NCI-H2171 (cell line): ENCODE results near the gene GRK2.
"Not testable (repeated sequence)": the region's sequence is repeated elsewhere in the genome, so short reads cannot be mapped to it uniquely, and the experiment has no call there.

Experiments used
- DNase-seq: peaks from one replicate; lab custom pipeline; 2025; lab: John Stamatoyannopoulos, UW

GRK2 gene

DNA sequence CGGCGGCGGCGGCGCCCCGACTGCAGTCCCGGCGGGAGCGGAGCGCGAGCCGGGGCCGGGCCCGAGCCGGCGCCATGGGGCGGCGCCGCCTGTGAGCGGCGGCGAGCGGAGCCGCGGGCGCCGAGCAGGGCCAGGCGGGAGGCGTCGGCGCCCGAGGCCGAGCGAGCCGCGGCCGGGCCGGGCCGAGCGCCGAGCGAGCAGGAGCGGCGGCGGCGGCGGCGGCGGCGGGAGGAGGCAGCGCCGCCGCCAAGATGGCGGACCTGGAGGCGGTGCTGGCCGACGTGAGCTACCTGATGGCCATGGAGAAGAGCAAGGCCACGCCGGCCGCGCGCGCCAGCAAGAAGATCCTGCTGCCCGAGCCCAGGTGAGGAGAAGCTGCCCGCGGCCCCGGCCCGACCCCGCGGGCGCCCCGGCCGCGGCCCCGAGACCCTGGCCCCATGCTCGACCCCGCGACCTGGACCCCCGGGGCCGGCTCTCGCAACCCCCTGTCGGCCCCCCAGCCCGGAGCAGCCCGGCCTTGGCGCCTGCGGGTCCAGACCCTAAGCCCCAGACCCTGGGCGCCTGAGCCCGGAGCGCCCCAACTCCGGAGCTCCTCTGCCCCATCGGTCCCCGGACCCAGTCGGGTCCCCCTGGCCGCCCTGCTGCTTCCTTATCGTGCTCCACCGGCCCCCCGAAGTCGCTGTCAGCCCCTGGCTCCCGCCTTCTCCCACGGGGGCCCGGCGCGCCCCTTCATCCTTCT lies at the start of gene GRK2:
Gene GRK2, plus strand, starts transcription at position 25 of the 739 bp plus-strand sequence. Its CDS starts 227 bp downstream, at position 252.
- DNase-seq: peak; percentile 41

GRCh38 chr11:67227726-67228125 lies 38.5 kb upstream of the GRK2 start:
- DNase-seq: no peak

- DNase-seq: no peak
These were observed 35.9 kb upstream of the GRK2 start for GRCh38 chr11:67230406-67230805.

DNA sequence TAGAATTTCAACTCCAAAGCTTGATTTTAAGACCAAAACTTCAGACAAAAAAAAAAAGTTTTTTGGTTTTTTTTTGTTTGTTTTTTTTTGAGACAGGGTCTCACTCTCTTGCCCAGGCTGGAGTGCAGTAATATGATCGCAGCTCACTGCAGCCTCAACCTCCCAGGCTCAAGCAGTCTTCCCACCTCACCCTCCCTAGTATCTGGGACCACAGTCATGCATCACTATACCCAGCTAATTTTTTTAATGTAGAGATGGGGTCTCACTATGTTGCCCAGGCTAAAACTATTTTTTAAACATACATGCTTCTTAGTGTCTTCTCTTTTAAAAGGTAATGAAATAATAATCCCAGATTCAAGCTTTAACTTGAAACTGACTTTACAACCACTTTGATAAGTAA lies 35.4 kb upstream of the GRK2 start:
- DNase-seq: no peak

- DNase-seq: no peak
These were observed 32.6 kb upstream of the GRK2 start for GRCh38 chr11:67233584-67234190.

GRCh38 chr11:67234571-67234970 lies 31.7 kb upstream of the GRK2 start:
- DNase-seq: not testable (repeated sequence)

GRCh38 chr11:67237574-67237973 lies 28.7 kb upstream of the GRK2 start:
- no peak for DNase-seq

- DNase-seq: no peak
These were observed 27.1 kb upstream of the GRK2 start for GRCh38 chr11:67238894-67239782.

DNA sequence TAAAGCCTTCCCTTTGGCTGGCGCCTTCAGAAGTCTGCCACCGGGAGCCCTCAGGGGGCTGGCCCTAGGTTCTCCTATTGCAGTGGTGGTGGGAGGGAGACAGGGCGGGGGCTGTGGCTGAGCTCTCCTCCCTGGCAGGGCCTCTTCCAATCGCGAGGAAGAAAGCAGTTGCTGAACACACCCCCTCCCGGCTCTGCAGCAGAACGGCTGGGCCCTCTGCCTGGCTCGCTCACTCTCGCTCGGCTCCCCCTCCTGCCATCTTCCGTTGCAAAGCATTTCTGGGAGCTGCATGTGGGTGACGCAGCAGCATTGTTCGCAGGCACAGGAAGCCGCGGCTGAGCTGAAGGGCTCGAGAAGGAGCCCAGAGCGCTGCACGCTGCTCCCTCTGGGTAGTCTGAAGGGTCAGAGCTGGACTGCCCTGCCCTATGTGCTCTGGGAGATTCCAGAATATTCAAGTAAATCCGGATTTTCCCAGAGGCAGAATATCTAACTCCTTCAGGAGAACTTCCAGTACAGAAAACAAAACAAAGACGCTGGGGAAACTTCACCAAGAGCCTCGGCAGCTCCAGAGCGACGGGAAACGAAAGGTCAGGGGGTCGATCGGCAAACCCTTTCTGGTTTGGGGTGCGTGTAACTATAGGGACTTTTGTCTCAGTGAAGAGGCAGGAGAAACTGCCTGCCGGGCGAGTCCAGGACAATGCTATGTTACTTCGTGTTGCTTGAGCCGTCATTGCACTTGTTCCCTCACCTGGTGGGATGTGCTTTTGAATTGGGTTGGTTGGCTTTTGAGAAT lies 26.3 kb upstream of the GRK2 start:
- DNase-seq: peak; percentile 95

DNA sequence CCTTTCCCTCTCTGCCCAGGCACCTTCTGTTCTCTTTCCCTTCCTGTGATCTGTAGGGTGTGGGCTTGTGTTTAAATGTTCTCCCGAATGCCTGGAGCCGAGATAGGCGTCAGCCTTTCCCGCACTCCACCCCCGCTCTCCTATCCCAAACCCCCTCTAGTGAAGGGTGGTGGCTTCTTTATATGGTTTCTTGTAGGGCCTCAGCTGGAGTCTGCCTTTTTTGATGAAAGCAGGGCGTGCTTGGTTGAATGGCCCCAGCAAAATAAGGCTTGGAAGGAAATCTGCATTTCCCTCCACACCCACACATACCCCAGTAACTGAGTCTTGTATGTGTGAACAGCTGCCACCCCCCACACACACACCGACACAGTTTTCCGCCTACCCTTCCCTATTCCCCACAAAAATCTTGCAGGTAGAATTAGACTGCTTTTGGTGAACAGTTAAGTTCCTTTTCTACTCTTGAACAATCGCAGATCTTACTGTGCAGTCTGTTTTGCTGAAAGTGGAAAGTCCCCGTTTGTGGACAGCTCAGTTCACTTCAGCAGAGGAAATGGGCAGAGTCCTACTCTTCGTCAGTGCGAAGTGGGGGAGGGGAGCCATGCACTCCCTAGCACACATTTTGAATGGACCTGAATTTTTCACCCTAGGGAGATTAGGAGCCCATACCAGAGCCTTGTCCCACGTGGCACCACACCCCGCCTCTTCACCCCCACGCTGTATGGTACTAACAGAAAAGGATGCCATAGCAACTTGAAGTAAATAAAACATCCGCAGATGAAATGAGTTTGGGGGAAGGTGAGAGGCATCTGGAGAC lies 25.5 kb upstream of the GRK2 start:
- peak; percentile 42 for DNase-seq

DNA sequence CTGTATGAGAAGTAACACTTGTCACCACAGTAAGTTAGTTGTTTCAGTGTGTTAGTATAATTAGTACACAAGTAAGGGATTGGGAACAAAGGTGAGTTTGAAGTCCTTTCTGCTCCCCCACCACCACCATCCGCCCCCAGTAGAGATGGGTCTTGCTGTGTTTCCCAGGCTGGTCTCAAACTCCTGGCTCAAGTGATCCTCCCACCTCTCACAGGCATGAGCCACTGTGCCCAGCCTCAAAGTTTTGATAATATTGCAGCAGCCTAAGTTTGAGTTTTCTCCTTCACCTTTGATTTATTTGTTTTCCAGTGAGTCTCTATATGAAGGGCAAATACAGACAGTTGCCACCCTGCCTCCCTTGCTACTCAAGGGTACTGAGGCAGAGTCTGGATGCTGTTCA lies 23.7 kb upstream of the GRK2 start:
- no peak for DNase-seq

GRCh38 chr11:67243051-67243450 lies 23.2 kb upstream of the GRK2 start:
- no peak for DNase-seq

DNA sequence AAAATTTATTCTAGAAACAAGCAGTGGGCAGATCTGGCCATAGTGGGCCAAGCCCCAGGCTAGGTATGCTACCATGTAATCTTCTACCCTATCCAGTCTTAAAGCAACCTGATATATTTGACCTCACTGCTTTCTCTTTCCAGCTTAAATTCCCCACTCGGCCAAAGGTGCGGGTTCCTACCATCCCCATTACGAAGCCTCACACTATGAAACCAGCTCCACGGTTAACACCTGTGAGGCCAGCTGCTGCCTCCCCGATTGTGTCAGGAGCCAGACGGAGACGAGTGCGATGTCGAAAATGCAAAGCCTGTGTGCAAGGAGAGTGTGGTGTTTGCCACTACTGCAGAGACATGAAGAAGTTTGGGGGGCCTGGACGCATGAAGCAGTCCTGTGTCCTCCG lies 21.2 kb upstream of the GRK2 start:
- DNase-seq: no peak

DNA sequence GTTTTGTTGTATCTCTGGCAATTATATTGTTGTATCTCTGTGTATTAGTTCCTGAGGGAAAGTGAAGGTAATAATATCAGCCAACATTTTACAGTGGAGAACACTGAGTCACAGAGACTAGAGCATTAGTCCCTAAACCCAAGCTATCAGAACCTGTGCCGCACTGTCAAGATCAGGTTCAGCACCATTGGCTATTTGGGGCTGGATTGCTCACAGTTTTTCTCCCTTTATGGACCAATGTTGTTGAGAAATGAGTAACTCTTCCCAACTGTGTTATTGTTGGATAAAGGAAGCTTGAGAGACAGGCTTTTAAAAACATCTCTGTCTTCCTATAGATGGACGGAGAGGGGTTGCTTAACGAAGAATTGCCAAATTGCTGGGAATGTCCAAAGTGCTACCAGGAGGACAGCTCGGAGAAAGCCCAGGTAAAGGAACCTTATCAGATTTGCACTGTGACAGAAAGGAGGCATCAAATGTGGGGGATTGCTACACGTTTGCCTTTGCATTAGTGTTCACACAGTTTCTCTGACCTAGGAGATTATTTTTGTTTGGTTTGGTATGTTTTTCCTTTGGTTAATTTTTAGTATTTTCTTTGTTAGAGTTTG lies 18.2 kb upstream of the GRK2 start:
- DNase-seq: no peak

GRCh38 chr11:67248653-67249052 lies 17.6 kb upstream of the GRK2 start:
- DNase-seq: no peak

DNA sequence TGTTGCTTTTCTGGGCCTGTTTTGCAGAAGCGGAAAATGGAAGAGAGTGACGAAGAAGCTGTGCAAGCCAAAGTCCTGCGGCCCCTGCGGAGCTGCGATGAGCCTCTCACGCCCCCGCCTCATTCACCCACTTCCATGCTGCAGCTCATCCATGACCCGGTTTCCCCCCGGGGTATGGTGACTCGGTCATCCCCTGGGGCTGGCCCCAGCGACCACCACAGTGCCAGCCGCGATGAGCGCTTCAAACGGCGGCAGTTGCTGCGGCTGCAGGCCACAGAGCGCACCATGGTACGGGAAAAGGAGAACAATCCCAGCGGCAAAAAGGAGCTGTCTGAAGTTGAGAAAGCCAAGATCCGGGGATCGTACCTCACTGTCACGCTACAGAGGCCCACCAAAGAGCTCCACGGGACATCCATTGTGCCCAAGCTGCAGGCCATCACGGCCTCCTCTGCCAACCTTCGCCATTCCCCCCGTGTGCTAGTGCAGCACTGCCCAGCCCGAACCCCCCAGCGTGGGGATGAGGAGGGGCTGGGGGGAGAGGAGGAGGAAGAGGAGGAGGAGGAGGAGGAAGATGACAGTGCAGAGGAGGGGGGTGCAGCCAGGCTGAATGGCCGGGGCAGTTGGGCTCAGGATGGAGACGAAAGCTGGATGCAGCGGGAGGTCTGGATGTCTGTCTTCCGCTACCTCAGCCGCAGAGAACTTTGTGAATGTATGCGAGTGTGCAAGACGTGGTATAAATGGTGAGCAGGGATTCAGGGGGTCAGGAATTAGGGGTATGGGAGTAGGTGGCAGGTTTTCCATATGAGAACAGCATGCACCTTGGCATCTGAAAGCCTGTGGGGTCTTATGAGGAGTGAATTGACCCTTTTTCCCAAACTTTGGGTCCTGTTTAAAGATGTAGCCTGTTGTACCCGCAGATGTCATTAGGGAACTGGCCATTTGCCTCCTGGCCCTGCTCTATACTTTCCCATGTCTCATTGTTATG lies 15.9 kb upstream of the GRK2 start:
- DNase-seq: no peak

DNA sequence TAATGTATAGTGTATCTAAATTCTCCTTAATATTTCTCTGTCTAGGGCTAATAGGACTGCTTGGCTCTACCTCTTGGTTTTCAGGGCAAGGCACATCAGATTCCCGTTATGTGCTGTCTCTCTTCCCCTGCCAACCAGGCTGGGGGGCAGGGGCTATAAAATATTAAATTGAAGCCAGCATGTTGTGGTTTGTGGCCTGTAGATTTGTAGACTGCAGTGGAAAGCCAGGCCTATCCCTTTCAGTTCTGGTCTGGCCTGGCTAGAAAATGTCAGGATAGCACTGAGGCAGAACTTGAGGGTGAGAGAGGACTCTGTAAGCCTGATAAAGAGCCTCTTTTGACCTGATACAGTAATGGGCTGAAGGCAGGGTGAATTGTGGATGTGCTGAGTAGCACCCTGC lies 14.4 kb upstream of the GRK2 start:
- no peak for DNase-seq

GRCh38 chr11:67252831-67253239 lies 13.4 kb upstream of the GRK2 start:
- no peak for DNase-seq

DNA sequence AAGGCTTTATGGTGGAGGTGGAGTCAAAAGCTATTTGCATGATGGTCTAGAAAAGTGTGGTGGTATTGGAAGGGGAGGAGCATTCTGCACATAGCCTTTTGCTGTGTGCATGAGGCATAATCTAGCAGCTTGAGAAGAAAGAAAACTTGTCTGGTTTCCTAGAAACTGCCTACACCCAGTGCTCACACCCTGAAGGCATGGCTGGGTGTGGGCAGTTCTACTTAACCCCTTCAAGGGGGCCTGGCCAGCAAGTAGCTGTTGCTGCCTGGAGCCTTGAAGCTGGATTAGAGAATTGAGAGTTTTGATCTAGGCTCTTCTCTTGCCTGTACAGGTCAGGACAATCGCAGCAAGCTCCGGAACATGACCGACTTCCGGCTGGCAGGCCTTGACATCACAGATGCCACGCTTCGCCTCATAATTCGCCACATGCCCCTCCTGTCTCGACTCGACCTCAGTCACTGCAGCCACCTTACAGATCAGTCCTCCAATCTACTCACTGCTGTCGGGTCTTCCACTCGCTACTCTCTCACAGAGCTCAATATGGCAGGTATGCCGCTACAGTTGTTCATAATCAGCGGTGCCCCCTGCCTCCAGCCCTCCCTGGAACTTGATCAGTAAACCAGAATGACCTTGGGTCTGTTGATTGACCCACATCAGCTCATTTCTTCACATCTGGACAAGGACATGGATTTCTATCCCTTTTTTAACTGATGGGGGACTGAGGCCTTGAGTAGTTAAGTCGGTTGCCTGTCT lies 12.2 kb upstream of the GRK2 start:
- DNase-seq: no peak
